ENCODE measurements around the gene VWA5B2.

The VWA5B2 gene

DNA sequence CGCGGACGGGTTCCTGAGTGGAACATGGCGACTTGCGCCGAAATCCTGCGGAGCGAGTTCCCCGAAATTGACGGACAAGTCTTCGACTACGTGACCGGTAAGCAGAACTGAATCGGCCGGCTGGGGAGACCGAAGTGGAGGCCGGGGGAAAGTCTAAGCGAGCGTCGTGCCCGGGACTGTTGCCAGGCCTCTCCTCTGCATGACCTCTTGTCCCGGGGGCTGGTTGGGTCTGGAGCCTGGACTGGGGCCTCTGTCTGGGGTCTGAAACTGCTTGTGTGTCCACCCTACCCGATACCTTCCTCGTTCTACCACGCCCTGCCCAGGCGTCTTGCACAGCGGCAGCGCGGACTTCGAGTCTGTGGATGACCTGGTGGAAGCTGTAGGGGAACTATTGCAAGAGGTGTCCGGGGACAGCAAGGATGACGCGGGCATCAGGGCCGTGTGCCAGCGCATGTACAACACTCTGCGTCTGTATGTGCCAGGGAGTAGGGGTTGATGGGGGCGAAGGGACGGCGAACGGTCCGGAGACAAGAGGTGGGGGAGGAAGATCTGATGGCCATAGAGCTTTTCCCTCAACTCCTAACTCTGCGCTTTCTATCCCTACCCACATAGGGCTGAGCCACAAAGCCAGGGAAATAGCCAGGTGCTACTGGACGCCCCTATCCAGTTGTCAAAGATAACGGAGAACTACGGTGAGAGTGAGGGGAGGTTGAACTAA, 43.0 kb upstream of the VWA5B2 start, which contains the start of gene ABCF3 (continued):
- TF ChIP-seq ZNF426 (tag by site-specific recombination; IDR thresholded peaks at IDR 0.05) (no peak), ZBTB10 (tag by site-specific recombination; IDR thresholded peaks at IDR 0.05) (no peak), ZNF114 (tag by site-specific recombination; IDR thresholded peaks at IDR 0.05) (no peak), GLI4 (tag by site-specific recombination; IDR thresholded peaks at IDR 0.05) (no peak), ZNF707 (tag by site-specific recombination; IDR thresholded peaks at IDR 0.05) (no peak), ZSCAN30 (tag by site-specific recombination; IDR thresholded peaks at IDR 0.05) (no peak), ZNF112 (tag by site-specific recombination; IDR thresholded peaks at IDR 0.05) (no peak), ZNF76 (tag by site-specific recombination; IDR thresholded peaks at IDR 0.05; ENCODE audit: borderline replicate concordance, low read depth) (no peak), ZNF747 (tag by site-specific recombination; IDR thresholded peaks at IDR 0.05) (no peak), ZFP41 (tag by site-specific recombination; IDR thresholded peaks at IDR 0.05; ENCODE audit: borderline replicate concordance) (no peak), ZNF585B (tag by site-specific recombination; IDR thresholded peaks at IDR 0.05) (no peak), ATF2 (tag by site-specific recombination; IDR thresholded peaks at IDR 0.05; ENCODE audit: low read depth) (no peak), ZNF514 (tag by site-specific recombination; IDR thresholded peaks at IDR 0.05) (no peak), ZNF433 (tag by site-specific recombination; IDR thresholded peaks at IDR 0.05; ENCODE audit: low read depth) (no peak), ZNF555 (tag by site-specific recombination; conservative IDR thresholded peaks at IDR 0.05) (no peak), ZSCAN23 (tag by site-specific recombination; IDR thresholded peaks at IDR 0.05) (no peak), ZNF488 (tag by site-specific recombination; IDR thresholded peaks at IDR 0.05) (no peak), ZNF146 (tag by site-specific recombination; IDR thresholded peaks at IDR 0.05) (no peak), BCL6B (tag by site-specific recombination; IDR thresholded peaks at IDR 0.05) (no peak), ZNF248 (tag by site-specific recombination; IDR thresholded peaks at IDR 0.05) (no peak), PBX3 (CRISPR knock-in tag; IDR thresholded peaks at IDR 0.05) (no peak), ZNF664 (tag by site-specific recombination; IDR thresholded peaks at IDR 0.05) (no peak), ZNF670 (tag by site-specific recombination; IDR thresholded peaks at IDR 0.05; ENCODE audit: low read depth) (no peak), ZNF704 (tag by site-specific recombination; IDR thresholded peaks at IDR 0.05) (no peak), ZNF280C (tag by site-specific recombination; IDR thresholded peaks at IDR 0.05) (no peak), IKZF3 (tag by site-specific recombination; IDR thresholded peaks at IDR 0.05) (no peak), ZNF501 (tag by site-specific recombination; IDR thresholded peaks at IDR 0.05) (0 out of 2 replicates have a peak, but pooled peaks have one; percentile 50)
- TF ChIP-seq, protein P1, sequence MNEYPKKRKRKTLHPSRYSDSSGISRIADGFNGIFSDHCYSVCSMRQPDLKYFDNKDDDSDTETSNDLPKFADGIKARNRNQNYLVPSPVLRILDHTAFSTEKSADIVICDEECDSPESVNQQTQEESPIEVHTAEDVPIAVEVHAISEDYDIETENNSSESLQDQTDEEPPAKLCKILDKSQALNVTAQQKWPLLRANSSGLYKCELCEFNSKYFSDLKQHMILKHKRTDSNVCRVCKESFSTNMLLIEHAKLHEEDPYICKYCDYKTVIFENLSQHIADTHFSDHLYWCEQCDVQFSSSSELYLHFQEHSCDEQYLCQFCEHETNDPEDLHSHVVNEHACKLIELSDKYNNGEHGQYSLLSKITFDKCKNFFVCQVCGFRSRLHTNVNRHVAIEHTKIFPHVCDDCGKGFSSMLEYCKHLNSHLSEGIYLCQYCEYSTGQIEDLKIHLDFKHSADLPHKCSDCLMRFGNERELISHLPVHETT (tag by site-specific recombination; IDR thresholded peaks at IDR 0.05): no peak

Measured in HEK293 (cell line).